Fibroblast of skin of scalp (primary cell): ENCODE data around the gene NDUFAF5.

ENCODE experiments used
- DNase-seq: peaks from one replicate; pipeline ENCODE4 v3.0.0-alpha.2; 2013

NDUFAF5 gene

DNA sequence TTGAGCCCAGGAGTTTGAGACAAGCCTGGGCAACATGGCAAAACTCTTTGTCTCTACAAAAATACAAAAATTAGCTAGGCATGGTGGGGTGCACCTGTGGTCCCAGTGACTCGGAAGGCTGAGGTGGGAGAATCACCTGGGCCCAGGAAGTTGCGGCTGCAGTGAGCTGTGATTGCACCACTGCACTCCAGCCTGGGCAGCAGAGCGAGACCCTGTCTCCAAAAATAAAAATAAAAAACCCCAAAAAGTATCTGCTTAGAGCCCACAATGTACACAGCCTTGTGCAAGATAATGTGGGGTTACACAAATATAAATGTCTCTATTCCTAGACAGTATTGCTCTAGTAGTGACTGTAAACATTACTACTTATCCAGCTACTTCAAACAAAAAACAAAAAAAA is 6.0 kb upstream of the NDUFAF5 start:
- no peak for DNase-seq

DNA sequence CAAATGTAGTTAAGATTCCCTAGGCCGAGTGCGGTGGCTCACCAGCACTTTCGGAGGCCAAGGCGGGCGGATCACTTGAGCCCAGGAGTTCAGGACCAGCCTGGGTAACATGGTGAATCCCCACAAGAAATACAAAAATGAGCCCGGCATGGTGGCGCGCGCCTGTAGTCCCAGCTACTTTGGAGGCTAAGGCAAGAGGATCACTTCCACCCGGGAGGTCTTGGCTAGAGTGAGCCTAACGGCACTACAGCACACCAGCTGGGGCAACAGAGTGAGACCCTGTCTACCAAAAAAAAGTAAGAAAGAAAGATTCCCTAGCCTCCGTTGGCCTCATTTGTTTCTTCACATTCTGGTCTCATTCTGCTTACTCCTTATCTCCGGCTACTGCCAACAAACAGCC is 1.3 kb upstream of the NDUFAF5 start:
- DNase-seq, result no peak

DNA sequence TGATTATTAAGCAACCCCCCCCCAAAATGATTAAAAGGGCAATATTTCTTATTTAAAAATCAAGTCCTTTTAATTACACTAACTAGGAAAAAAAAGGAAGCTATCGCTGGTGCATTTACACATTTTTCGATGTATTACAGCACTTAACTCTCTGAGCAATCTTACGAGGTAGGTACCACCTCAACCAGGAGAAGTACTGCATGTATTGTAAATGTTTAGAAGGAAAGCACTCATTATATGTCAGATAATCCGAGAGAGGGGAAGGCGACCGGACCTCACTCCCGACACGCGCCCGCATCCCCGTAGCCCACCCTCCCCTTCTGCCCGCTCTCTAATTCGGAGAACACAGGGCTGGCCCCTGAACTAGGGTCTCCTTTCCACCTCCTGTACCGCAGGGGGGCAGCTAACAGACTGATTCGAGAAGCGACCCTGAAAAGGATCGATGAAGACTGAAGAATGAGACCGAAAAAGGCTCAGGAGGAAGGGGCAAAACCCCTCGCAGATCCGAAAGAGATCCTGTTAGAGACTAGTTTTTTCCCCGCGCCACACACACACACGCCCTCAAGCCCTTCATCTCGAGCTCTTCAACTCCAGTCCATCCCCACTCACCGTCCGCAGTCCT is 446 bp upstream of the NDUFAF5 start:
- no peak for DNase-seq

DNA sequence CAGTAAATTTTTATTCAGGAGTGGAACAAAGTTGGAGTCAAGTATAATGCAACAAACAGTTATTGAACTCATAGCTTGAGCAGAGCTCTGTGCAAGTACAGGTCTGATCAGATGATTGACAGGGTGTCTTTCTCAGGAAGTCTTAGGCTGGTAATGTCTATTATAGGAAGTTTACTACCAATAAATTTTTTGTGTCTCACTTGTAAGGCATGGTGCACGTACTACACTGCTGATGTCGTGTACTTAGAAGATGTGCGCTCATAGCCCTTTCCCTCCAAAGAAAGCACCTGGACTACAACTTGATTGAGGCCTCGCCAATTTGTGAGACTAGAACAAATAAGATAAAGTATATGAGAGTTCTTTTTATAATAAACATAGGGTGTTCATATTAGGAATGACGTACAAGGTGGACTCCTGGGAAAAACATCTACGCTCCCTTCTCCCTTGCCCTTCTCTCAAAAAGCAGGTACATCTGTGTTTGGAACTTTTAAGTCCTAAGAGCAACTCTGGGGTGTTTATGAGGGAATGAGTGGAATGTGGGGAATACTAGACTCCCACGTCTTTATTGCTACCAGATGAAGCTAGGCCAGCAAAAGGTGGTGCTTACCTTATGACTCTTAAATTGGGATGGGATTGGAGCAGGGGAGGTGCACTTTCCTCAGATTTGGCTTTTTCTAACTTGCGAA is 1.5 kb downstream of the NDUFAF5 start:
- no peak for DNase-seq

DNA sequence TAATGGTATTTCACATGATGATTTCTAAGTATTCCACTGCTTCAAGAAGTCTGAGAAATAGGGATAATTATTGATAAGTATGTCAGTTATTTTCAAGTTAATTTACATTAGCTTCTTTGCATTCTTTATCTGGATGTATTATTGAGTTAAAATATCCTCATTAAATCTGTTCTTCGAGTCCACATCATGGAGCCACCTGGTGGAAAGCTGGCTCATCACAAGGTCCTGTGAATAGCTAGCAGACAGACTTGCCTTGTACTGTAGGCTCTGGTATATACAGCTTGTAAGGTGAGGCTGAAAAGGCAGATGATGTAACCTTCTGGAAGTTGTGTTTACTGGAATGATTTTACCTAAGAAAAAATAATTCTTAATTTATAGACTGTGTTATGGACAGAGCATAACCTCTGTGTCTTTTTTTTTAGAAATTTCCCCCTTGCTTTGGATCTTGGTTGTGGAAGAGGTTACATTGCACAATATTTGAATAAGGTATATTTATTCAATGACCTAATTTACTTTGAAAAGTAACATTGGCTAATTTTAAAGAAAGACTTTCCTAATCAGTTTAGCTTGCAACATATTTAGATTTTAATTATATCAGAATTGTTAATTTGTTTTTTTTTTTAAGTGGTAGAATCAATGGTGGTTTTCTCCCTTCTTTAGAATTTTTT is 3.5 kb downstream of the NDUFAF5 start:
- DNase-seq, result peak; percentile 54

DNA sequence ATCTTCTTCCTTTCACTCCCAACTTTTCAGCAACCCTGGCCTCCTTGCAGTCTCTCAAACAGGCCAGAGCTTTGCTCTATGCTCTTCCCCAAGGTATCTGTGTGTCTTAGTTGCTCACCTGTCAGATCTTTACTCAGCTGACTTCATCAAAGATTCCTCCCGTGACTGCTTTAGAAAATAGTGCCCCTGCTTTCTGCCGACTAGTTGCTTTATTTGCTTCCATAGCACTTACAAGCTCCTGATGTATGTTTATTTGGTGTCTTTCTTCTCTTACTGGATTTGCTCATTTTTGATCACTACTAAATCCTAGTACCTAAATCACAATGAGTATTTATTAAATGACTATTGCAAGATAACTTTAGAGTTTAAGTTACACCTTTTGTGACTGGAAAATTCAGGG is 5.9 kb downstream of the NDUFAF5 start:
- DNase-seq, result no peak

DNA sequence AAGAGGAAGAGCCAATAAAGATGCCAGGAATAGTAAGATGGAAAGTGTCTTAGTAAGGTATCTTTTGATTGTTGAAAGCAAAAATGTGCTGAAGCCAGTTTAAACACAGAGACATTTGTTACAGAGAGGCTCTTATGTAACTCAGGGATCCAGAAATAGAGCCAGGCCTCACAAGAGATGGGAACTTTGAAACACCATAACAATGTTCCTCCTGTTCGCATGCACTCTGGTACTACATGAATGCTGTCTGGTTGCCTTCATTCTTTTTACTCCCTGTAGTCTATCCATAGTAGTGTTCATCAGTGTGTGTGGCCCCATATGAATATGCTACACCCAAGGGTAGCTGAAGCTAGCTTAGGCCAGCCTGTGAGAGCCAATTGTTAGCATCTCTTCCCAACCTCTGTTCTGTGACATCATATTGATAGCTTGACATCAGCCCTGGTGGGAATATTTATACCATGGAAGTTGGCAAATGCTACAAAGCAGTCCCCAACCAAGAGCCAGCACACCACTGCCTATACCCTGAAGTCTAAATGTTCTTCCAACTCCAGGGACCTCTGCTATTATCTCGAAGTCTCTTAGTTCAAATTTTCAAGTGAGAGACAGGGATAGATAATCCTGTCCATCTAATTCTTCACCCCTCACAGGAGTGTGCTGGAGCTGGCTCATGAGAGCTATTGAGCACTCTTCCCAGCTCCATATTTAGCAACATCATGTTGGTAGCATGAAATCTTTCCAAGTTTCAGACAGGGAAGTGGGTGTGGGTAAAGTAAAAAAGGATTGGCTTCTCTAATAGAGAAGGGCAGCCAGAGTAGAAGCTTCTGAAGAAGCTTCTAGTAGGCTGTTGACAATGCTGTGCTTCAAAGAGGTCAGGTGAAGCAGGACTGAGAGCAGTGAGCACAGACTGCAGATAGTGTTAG is 7.0 kb downstream of the NDUFAF5 start:
- DNase-seq, result no peak

DNA sequence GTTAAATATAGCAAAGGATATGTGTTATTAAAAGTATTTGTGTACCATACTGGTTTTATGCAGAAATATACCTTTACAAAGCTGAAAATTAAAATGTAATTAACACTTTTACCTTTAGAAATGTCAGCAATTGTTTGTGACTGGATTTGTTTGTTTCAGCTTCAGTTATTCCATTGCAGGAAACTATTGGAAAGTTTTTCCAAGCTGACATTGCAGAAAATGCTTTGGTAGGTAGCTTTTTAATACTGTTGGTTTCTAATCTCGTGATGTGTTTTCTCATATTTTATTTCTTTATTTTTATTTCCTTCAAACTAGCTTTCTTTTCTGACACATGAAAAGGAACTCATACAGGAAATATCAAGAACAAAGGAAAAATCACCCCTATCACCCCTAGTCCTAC is 8.2 kb downstream of the NDUFAF5 start:
- DNase-seq, result no peak

DNA sequence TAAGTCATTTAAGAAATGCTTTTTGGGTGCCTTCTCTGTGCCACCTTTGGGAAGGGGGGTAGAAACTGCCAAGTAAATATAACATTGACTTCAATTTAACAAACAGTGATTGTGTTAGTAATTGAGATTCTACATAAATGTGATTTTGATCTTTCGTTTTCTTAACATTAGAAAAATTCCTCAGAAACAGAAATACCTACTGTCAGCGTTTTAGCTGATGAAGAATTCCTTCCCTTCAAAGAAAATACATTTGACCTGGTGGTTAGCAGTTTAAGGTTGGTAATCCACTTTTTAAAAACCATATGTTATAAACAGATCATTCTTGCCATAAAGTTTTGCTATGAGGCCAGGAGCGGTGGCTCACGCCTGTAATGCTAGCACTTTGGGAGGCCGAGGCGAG is 9.8 kb downstream of the NDUFAF5 start:
- DNase-seq, result no peak

DNA sequence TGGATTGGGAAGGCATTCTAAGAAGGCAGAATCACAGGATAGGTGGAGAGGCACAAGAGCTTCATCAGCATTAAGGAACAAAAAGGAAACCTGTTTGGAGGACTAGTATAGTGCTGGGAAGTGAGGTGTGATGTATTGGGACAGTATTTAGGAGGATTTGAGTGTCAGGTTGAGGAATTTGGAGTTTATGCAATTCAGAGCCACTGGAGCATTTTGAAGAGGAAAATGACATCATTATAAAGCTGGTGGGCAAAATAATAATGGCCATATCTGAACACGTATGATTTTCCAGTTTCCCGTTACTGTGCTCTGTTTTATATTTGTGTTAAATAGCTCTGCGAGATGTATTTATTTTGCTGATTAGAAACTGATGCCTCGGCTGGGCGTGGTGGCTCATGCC is 14.2 kb downstream of the NDUFAF5 start:
- DNase-seq, result no peak

DNA sequence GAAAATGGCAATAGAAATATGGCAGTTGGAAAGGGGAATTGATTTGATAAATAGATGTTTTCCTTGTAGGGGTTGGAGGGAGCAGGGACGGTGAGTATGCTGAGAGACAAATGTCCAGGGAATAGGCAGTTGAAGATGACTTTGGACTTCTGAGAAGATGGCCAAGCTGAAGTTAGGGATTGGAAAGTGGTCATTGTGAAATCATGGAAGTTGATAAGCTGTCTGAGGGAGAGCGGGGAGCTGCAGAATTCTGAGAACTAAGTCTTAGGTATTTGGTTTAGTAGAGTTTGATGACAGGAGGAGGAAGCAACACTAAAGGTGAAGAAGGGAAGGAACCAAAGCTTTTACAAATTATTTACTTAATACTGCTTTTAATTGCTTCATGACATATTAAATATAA is 15.1 kb downstream of the NDUFAF5 start:
- DNase-seq, result no peak

DNA sequence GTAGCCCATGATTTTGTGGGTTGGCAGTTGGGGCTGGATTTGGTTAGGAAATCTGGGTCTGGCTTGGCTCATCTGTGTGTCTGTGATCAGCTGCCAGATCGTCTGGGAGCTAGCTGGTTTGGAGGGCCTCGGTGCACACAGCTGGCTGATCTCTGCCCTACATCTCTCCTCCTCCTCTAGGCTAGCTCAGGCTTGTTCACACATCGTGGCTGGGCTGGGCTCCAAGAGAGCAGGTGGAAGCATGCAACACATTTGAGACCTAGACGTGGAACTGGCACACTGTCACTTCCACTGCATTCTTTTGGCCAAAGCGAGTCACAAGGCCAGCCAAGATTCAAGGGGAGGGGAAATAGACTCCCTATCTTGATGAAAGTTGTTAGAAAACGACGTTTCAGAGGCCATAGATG is 15.9 kb downstream of the NDUFAF5 start:
- peak; percentile 40 for DNase-seq

DNA sequence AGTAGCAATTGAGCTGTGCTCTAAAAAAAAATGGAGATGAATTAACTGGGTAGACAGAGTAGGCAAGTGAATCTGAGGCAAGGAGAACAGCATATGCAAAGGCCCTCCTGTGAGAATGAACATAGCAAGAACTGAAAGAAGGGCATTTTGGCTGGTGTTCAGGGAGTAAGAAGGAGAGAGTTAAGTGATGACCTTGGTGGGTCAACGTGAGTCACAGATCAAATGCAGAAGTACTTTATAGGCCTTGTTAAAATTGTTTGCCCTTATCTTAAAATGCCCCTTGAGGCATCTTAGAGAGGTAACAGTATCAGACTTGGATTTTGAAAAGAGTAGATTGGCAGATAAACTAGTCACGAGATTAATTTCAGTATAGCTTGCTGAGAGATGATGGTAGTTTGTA is 24.5 kb downstream of the NDUFAF5 start:
- DNase-seq, result no peak

DNA sequence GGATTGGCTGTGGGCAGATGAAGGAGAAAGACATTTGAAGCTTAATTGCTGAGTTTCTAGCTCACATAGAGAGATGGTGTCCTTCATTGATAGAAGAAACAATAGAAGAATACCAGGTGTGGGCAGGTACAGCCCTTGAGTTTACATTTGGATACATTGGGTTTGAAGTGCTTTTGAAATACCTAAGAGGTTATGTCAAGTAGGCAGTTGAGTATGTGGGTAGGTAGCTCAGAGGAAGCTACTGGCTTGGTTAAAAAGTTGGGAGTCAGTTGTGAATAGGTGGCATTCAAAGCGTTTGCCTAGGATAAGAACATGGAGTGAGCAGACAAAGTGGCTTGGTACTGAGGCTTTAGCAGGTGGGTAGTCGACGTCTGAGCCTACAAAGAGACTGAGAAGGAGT is 25.0 kb downstream of the NDUFAF5 start:
- no peak for DNase-seq

DNA sequence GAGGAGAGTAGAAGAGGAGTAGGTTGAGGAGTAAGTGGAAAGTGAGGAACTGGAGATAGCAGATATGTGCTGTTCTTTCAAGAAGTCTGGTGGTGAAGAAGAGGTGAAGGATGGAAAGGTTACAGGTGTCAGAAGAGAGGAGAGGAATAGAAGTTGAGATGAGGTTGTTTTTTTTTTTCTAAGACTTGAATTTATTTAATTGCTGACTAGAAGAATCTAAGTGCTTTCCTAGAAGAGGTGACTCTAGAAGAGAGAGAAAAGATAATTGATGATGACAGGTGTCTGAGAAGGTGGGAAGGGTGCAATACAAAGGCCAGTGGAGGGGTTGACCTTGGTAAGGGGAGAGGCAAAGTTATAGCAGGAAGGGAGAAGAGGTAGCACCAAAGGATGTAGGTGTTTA is 25.6 kb downstream of the NDUFAF5 start:
- DNase-seq, result no peak

DNA sequence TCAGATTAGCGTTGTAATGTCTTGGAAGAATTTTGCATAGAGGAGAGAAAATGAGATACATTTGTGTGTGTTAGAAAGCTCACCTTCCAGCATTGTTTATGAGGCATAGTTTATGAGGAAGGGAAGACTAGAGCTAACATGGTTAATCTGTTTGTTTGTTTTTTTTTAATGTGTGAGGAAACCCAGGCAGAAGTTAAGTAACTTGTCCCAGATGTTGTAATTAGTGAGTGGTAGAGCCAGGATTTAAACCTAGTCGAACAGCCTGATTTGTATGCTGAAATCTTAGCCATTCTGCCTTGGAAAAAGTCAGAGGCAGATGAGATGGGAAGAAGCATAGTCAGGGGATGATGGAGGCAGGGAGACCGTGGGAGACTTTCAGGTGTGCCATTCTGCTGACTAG is 29.1 kb downstream of the NDUFAF5 start:
- DNase-seq, result no peak

DNA sequence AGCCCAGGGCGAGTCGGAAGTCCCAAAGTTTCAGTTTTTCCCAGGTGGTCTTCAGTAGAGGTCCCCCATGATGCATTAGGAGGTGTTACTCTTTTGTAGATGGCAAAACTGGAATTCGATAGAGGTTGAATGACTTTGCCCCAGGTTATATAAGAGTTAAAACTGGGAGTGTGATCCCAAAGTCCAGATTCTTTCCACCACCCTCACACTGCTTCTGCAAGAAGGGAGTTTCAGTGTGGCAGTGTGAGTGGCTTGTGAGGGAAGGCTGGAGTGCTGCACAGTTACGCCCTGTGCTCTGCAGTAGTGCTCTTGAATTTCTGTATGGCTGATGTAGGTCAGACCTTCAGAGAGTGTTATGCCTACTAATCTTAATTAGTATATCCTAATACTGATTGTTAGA is 29.8 kb downstream of the NDUFAF5 start:
- DNase-seq, result no peak

DNA sequence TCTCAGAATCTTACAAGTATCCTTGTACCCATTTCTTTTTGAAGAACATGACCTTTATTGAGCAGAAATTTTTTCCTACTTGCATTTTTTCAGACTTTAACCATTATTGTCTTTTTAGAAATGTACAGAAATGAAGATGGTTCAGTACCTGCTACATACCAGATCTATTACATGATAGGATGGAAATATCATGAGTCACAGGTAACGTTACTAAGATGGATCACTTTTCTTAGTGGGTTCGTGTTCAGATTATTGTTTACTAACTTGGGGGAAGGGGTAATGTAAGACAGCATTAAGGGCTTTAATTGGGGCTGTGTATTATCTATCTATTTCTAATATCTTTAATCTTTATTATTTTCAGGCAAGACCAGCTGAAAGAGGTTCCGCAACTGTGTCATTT is 31.9 kb downstream of the NDUFAF5 start:
- no peak for DNase-seq

DNA sequence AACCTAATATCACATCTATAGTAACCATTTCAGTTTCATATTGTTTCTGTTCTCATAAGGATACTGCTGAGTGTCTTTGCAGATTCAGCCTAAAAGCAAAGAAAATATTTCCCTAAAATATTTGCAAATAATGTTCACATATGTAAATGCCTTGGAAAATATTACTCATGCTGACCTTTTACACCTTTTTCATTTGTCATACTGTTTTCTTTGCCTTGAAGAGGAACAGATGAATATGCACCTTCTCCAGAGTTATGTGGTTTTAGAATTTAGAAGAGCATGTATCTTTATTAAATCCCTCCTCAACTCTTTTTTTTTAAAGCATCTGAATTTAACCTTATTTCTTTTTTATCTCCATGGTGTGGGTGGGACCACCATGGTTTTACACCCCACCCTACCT is 32.5 kb downstream of the NDUFAF5 start:
- DNase-seq, result no peak

DNA sequence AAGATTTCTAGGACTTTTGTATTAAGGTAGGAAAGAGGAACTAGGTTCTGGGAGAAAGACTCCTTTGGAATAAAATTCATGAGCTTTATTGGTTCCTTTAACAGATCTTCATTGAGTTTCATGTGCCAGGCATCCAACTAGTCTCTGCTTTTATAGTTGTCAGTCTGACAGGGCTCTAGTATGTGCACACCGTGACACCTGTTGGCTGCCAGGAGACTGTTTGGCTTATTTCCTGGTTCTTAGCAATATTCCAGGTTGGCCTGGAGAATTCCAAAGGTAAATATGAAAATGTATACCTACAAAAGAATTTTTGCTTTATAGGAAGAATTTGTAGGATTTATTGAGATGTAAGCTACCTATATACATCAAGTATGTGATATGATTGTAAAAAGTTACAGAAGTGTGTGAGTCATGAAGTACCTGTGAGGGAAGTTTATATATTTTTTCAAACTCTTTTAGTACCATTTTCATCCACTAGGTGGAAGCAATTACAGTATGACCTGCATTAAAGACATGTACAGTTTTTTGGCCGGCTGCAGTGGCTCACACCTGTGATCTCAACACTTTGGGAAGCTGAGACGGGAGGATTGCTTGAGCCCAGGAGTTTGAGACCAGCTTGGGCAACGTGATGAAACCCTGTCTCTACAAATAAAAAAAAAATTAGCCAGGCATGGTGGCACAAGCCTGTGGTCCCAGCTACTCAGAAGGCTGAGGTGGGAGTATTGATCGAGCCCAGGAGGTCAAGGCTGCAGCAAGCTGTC is 35.2 kb downstream of the NDUFAF5 start:
- peak; percentile 59 for DNase-seq

DNA sequence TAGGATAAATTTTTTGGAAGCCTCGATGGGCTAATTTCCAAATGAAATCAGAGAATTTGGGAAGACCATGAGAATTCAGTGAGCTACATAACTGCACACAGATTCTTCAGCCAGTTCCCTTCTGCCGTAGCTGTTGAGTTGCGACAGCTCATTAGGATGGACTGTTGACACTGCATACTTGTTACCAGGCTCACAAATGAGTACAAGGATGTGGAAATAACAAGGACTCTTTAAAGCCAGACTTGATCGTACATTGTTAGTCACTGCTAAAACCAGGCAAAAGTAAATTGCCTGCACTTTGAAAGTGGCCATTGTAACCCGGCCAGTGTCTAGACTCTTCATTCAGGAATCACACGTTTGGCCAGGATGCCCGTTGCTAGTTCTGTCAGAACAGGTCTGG is 37.0 kb downstream of the NDUFAF5 start:
- peak; percentile 37 for DNase-seq

DNA sequence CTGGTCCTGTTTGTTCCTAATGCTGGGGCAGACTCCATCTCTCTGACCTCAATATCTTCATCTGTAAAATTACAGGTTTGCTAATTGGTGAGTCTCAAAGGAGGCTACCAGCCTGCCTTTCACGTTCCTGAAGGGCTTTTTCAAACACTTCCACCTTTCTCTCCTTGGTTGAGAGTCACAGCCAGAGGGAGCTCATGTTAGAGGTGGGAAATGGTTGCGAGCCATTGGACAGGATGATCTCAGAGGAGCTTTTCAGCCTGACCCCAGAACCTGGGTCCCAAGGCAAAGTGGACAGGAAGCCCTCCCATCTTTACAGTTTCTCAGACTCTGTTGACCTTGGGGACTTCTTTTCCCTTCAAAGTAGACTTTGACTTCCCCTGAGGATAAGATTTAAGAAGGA is 37.6 kb downstream of the NDUFAF5 start:
- peak; percentile 13 for DNase-seq
